ENCODE data around the gene ZNF738.

DNA sequence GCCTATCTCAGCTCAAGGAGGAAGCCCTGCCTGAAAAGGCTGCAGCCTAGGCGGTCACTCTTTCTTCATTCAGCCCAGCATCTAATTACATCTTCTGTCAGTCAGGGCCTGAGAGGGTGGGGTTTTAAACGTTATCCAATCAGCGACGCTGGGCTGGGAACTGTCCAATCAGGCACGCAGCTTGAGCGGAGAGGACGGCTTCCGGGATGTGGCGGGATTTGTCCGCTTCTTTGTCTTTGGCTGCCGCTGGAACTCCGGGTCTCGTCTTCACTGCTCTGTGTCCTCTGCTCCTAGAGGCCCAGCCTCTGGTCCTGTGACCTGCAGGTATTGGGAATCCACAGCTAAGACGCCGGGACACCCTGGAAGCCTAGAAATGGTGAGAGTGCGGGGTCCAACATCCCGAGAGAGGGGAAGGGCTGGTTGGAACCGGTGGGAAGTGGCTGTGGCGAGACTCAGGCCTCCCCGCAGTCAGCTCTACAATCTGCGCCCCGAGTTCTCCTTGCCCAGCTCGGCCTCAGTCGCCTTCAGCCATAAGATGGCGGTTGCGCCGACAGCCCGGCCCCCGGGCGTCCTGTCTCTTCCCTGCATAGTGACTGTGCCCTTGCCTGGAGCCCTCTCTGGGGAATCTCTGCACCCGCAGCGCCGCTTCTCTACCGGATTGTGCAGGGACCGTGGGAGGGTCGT is at the start of gene ZNF738:
- TF ChIP-seq, protein P1, sequence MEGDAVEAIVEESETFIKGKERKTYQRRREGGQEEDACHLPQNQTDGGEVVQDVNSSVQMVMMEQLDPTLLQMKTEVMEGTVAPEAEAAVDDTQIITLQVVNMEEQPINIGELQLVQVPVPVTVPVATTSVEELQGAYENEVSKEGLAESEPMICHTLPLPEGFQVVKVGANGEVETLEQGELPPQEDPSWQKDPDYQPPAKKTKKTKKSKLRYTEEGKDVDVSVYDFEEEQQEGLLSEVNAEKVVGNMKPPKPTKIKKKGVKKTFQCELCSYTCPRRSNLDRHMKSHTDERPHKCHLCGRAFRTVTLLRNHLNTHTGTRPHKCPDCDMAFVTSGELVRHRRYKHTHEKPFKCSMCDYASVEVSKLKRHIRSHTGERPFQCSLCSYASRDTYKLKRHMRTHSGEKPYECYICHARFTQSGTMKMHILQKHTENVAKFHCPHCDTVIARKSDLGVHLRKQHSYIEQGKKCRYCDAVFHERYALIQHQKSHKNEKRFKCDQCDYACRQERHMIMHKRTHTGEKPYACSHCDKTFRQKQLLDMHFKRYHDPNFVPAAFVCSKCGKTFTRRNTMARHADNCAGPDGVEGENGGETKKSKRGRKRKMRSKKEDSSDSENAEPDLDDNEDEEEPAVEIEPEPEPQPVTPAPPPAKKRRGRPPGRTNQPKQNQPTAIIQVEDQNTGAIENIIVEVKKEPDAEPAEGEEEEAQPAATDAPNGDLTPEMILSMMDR (IDR thresholded peaks at IDR 0.05; ENCODE audit: low read depth, low read length) = no peak
- TF ChIP-seq POLR2A (IDR thresholded peaks at IDR 0.05; ENCODE audit: extremely low read depth, insufficient read length) (peak; percentile 65), MYC (IDR thresholded peaks at IDR 0.05; ENCODE audit: low read depth, low read length) (no peak)

Data from NB4 (cell line).